B cell (primary cell): Measurements from ENCODE around the gene ALDH1L2. TPM values are rescaled to one million over a fixed set of nuclear protein-coding genes. Genes with fewer than 3 reads are reported as not detected.
A peak's percentile ranks its signal among the peaks of the same experiment; 100 is the strongest.

Experiments used
- ATAC-seq: fragments of 200-7000 bp; cut with Tn5 transposase; one replicate; pipeline ENCODE4 v1.10.0; 2021; ENCODE audit warnings: low read depth, mild to moderate bottlenecking, moderate number of reproducible peaks, moderate library complexity
- CTCF ChIA-PET: fragments of 350-600 bp; sonication (Branson Sonifier 250); formaldehyde crosslinking; loops from one replicate; lab custom pipeline; 2021; ENCODE audit warnings: antibody characterized with exemption, inconsistent platforms; lab: Charles Lee
- POLR2A ChIA-PET: fragments of 350-600 bp; sonication (Branson Sonifier 250); formaldehyde crosslinking; loops from one replicate; lab custom pipeline; 2021; ENCODE audit warnings: antibody characterized with exemption; lab: Charles Lee
- DNase-seq: peaks from one replicate; pipeline ENCODE4 v3.0.0; 2013
- H2AFZ ChIP-seq: 2 replicates; pipeline ENCODE4 v1.6.1; 2012; ENCODE audit warnings: mild to moderate bottlenecking, low read depth, low read length; ENCODE audit not compliant: insufficient read depth, poor library complexity, severe bottlenecking
- H3K27ac ChIP-seq, 2 donors: 1 replicate in 1 of 2; 2 replicates in 1 of 2; pipeline ENCODE4 v1.5.1; 2012 to 2013; ENCODE audit warnings: low read length in 2 of 2, mild to moderate bottlenecking in 2 of 2, moderate library complexity in 1 of 2
- H3K27me3 ChIP-seq, 4 experiments: fragments of 200-600 bp in 1 of 4; sonication (generic) in 1 of 4; replicated peaks in 1 of 4; 1 replicate in 2 of 4; 2 replicates in 2 of 4; pipeline versions ENCODE4 v1.6.1 to v1.7.0; 2013 to 2016; ENCODE audit warnings: low read length in 3 of 4, mild to moderate bottlenecking in 2 of 4, mixed read lengths in 1 of 4, moderate library complexity in 1 of 4; ENCODE audit not compliant: insufficient read depth in 4 of 4, control insufficient read depth in 3 of 4; ENCODE audit errors: control extremely low read depth in 1 of 4
- H3K36me3 ChIP-seq, 2 experiments: replicated peaks in 1 of 2; 1 replicate in 1 of 2; 2 replicates in 1 of 2; pipeline versions ENCODE4 v1.6.1 to v1.7.1; 2013; ENCODE audit warnings: low read length in 1 of 2; ENCODE audit not compliant: insufficient read depth in 2 of 2, control insufficient read depth in 1 of 2; ENCODE audit errors: control extremely low read depth in 1 of 2, extremely low read depth in 1 of 2
- H3K4me1 ChIP-seq, 2 donors: fragments of 200-600 bp in 1 of 2; sonication (generic) in 1 of 2; 1 replicate in 1 of 2; 2 replicates in 1 of 2; pipeline versions ENCODE4 v1.5.1 to v1.6.1; 2013 to 2017; ENCODE audit warnings: low read length in 2 of 2; ENCODE audit not compliant: control insufficient read depth in 2 of 2, insufficient read depth in 2 of 2
- H3K4me2 ChIP-seq: replicated peaks from 2 replicates; pipeline ENCODE3; 2012; ENCODE audit warnings: mild to moderate bottlenecking, low read depth, low read length; ENCODE audit not compliant: poor library complexity, severe bottlenecking
- H3K4me3 ChIP-seq, 5 experiments: fragments of 200-600 bp in 1 of 5; sonication (generic) in 1 of 5; 1 replicate in 3 of 5; 2 replicates in 2 of 5; pipeline versions ENCODE4 v1.5.1 to v1.7.0; 2011 to 2016; ENCODE audit warnings: low read length in 4 of 5, mild to moderate bottlenecking in 4 of 5, low read depth in 2 of 5, control low read depth in 1 of 5, moderate library complexity in 1 of 5; ENCODE audit not compliant: insufficient read depth in 1 of 5; ENCODE audit errors: control extremely low read depth in 1 of 5, extremely low read depth in 1 of 5
- H3K79me2 ChIP-seq: fragments of 200-600 bp; sonication (generic); one replicate; pipeline ENCODE4 v1.6.0; 2016; ENCODE audit warnings: low read length; ENCODE audit not compliant: control insufficient read depth, insufficient read depth
- H3K9ac ChIP-seq: fragments of 200-600 bp; sonication (generic); 2 replicates; pipeline ENCODE4 v1.6.1; 2017; ENCODE audit warnings: mild to moderate bottlenecking, low read length, moderate library complexity
- H3K9me3 ChIP-seq, 3 donors: one replicate each; pipeline versions ENCODE4 v1.6.1 to v1.7.1; 2013; ENCODE audit warnings: low read length in 2 of 3; ENCODE audit not compliant: control insufficient read depth in 2 of 3, insufficient read depth in 1 of 3; ENCODE audit errors: control extremely low read depth in 1 of 3
- H4K20me1 ChIP-seq: 2 replicates; pipeline ENCODE4 v1.6.0; 2012; ENCODE audit warnings: mild to moderate bottlenecking, low read length; ENCODE audit not compliant: insufficient read depth, control insufficient read depth, poor library complexity, severe bottlenecking
- H3K27ac Mint-ChIP-seq: one replicate; pipeline ENCODE4 v1.8.0; 2021; ENCODE audit warnings: mixed read lengths
- H3K27me3 Mint-ChIP-seq: one replicate; pipeline ENCODE4 v1.8.0; 2021; ENCODE audit warnings: mixed read lengths
- H3K4me1 Mint-ChIP-seq: one replicate; pipeline ENCODE4 v1.8.0; 2021; ENCODE audit warnings: mixed read lengths
- H3K4me3 Mint-ChIP-seq: one replicate; pipeline ENCODE4 v1.8.0; 2021; ENCODE audit warnings: mixed read lengths
- H3K9me3 Mint-ChIP-seq: one replicate; pipeline ENCODE4 v1.8.0; 2022; ENCODE audit warnings: mixed read lengths; ENCODE audit not compliant: insufficient read depth
- EZH2 ChIP-seq: IDR thresholded peaks from 2 replicates; pipeline ENCODE4 v1.6.1; 2012; ENCODE audit warnings: borderline replicate concordance, low read depth, mild to moderate bottlenecking, moderate library complexity, low read length; ENCODE audit not compliant: insufficient read depth, poor library complexity, severe bottlenecking
- WGBS: methylation state at CpG from one replicate; pipeline ENCODE4 v1.1.5; 2013; ENCODE audit warnings: missing lambda C conversion rate; ENCODE audit not compliant: insufficient coverage; 5-methylcytosine and 5-hydroxymethylcytosine counted together
- intact Hi-C: fragments of 100-400 bp; cut with micrococcal nuclease; formaldehyde crosslinking; loops from one replicate; pipeline ENCODE4 v1.10.0; 2022
- polyA plus RNA-seq: library from polyadenylated mRNA; depleted of rRNA; stranded (reverse); fragments of >200 nt; gene quantifications from 2 replicates; pipeline ENCODE4 v1.2.3, GENCODE V29; 2012
- total RNA-seq, 2 donors: library from RNA; stranded (reverse); fragments of 120-200 nt in 1 of 2; gene quantifications; 1 replicate in 1 of 2; 2 replicates in 1 of 2; pipeline versions ENCODE4 v1.2.3 to v1.2.4, GENCODE V29; 2013 to 2022

ALDH1L2 gene
- total and polyA plus RNA-seq, 2 donors (not counting 1 experiment from before 2014, with no cell fraction given) = 0.04 to 0.32 TPM

DNA sequence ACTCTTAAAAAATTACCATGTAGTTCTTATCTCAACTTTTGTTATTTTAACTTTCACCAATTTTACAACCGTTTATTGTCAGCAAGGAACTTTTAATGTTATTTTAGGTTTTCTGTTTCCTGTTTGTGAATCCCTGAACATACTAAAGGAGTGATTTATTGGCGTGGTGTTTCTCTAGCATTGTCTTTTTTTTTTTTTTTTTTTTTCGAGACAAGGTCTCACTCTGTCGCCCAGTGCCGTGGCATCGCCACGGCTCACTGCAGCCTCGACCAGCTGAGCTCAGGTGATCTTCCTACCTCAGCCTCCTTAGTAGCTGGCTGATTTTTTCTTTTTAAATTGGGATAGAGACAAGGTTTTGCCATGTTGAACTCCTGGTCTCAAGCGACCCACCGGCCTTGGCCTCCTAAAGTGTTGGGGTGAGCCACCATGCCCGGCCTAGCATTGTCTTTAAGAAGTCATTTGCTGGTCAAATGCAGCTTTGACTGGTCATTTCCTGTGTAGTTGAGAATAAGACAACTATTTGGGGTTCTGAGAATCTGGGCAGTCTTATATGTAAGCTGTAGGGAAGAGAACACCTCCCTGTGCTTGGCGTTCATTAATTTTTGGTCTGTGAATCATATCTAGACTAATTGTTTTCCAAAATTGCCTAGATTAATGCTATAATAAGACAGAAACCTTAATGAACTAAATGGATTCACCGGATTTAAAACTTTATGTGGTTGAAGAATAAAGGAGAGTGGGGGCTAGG is 25.4 kb upstream of the ALDH1L2 start:
- Histone ChIP-seq H3K4me1 (peaks cover 9 to 51% of the 10 kb centered on the region in 2 donors), H3K36me3 (peaks cover 5 to 36% of the 10 kb centered on the region in 2 experiments), H3K9me3 (peaks cover 0 to 3% (median 0%) of the 10 kb centered on the region in 3 donors), H2AFZ (peak overlapping the region; percentile 17), H3K9ac (peak overlapping the region; percentile 98), H3K27ac (peak overlapping the region; percentile 48 to 98), H3K4me2 (peak overlapping the region; percentile 91), H3K4me3 (peak overlapping the region; percentile 89 to 99 (median 97)), H3K79me2 (peaks cover 75% of the 10 kb centered on the region), H4K20me1 (peaks cover 49% of the 10 kb centered on the region), H3K27me3 (peaks cover 0 to 8% (median 0%) of the 10 kb centered on the region in 4 experiments)
- ChIA-PET CTCF (interaction anchor here (0.6 to 0.7 kb wide), 2 partner anchors 896 to 1249 kb away, joined by 3 to 6 read pairs; no protein-coding TSS in a partner anchor), POLR2A (interaction anchor here (0.6 to 0.7 kb wide), 3 partner anchors 13 to 1144 kb away, joined by 3 to 11 read pairs (median 3); partner anchors contain the start of gene TDG)
- H3K9me3 Mint-ChIP-seq = peaks cover 3% of the 10 kb centered on the region
- no peak for TF ChIP-seq EZH2
- intact Hi-C loops = loop anchor here (2.0 to 5.0 kb wide), 5 partner anchors 38 to 1267 kb away; partner anchors contain the start of genes C12orf75, NT5DC3 and SLC41A2
- H3K27me3 Mint-ChIP-seq = peaks cover 4% of the 10 kb centered on the region
- peak overlapping the region; percentile 98 for H3K4me3 Mint-ChIP-seq
- WGBS = 0% methylated on average over 8 of the region's 13 CpGs
- peak; percentile 6 for ATAC-seq
- H3K27ac Mint-ChIP-seq = peak overlapping the region; percentile 99
- peak; percentile 73 for DNase-seq
- peaks cover 45% of the 10 kb centered on the region for H3K4me1 Mint-ChIP-seq

DNA sequence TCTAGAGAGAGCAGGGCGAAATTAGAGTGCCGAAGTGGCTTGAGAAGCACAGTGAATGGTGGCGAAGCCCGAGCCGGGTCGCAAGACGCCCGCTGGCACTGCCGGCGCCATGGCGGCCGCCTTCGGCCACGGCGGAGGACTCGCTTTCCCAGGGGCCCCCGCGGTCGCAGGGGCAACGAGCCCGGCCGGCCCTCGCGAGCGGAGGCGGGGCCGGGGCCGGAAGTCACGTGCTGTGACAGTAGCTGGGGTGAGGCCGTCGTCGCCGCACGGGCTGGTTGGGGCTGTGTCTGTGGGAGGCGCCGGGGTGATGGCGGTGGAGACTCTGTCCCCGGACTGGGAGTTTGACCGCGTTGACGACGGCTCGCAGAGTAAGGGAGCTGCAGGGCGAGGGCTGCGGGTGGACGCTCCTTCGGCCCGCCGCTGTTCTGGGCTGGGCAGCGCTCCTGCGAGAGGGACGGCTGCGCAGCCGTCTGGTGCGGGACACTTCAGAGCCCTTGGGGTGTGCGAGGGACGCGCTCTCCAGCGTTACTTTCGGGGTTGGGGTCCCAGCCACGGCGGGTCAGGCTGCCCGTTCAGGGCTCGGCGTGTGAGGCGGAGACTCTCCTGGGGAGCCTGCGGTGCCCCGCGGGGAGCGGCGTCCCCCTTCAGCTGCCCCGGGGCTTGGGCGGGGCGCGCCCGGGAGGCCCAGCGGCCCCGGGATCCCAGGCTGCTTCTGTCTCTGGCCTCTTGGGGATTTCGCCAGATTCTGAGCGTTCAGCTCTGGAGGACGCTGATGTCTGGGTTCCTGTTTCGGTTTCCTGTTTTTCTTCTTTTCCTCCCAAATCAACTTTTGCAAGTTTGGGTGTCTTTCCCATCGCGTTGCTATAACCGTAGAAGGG is 23.5 kb upstream of the ALDH1L2 start, which contains the start of gene WASHC4:
TSS of gene WASHC4 (plus strand) at position 238 of the 878 bp plus-strand sequence. CDS start at position 308, 70 bp downstream.
- POLR2A ChIA-PET = interaction anchor here (0.6 to 1.4 kb wide), 5 partner anchors 126 to 1178 kb away, joined by 3 to 8 read pairs (median 4); partner anchors contain the start of genes APPL2 and HSP90B1
- Histone ChIP-seq H3K4me3 (peak within 1 kb of the TSS; percentile 89 to 99 (median 97)), H3K27me3 (peaks cover 0 to 9% (median 0%) of the 10 kb centered on the region in 4 experiments), H3K4me2 (peak within 1 kb of the TSS; percentile 91), H3K4me1 (peaks cover 7 to 35% of the 10 kb centered on the region in 2 donors), H3K9me3 (peaks cover 0 to 3% (median 0%) of the 10 kb centered on the region in 3 donors), H2AFZ (peak within 1 kb of the TSS; percentile 97), H4K20me1 (peaks cover 30% of the 10 kb centered on the region), H3K79me2 (peaks cover 56% of the 10 kb centered on the region), H3K27ac (peak within 1 kb of the TSS; percentile 93 to 98), H3K36me3 (peaks cover 5 to 17% of the 10 kb centered on the region in 2 experiments), H3K9ac (peak within 1 kb of the TSS; percentile 98)
- peaks cover 31% of the 10 kb centered on the region for H3K4me1 Mint-ChIP-seq
- ATAC-seq (peak; percentile 88), DNase-seq (peak; percentile 96)
- peaks cover 3% of the 10 kb centered on the region for H3K9me3 Mint-ChIP-seq
- H3K4me3 Mint-ChIP-seq = peak within 1 kb of the TSS; percentile 98
- peak within 1 kb of the TSS; percentile 99 for H3K27ac Mint-ChIP-seq
- CTCF ChIA-PET = interaction anchor here (1.1 to 1.7 kb wide), 2 partner anchors 127 to 726 kb away, joined by 4 read pairs; no protein-coding TSS in a partner anchor
- WGBS = under 1% methylated on average over 82 of the region's 85 CpGs
- no peak for TF ChIP-seq EZH2
- intact Hi-C loops = loop anchor here (1.0 to 5.0 kb wide), 11 partner anchors 23 to 1265 kb away; partner anchors contain the start of genes ALDH1L2, APPL2, C12orf75 and EID3
- peaks cover 8% of the 10 kb centered on the region for H3K27me3 Mint-ChIP-seq
